IMR-90 (cell line): ENCODE data around the gene POLR1A. TPM values are rescaled to one million over a fixed set of nuclear protein-coding genes. Genes with fewer than 3 reads are reported as not detected.

Experiments
- ATAC-seq: fragments of 200-7000 bp; cut with Tn5 transposase; 2 replicates; pipeline ENCODE4 v1.9.1; 2020; ENCODE audit warnings: low read depth, mild to moderate bottlenecking, moderate library complexity
- BruUV-seq: library from RNA; stranded (reverse); fragments of 400-500 nt; replicated peaks from 2 replicates; lab custom pipeline; 2021; lab: Mats Ljungman, UMichigan
- CTCF ChIA-PET: fragments of 300-600 bp; formaldehyde crosslinking; extraction: SDS; loops from one replicate; lab custom pipeline; 2021; ENCODE audit warnings: antibody characterized with exemption; lab: Yijun Ruan, JAX
- POLR2A ChIA-PET: fragments of 300-600 bp; sonication (Branson Sonifier 250); formaldehyde crosslinking; loops from one replicate; lab custom pipeline; 2022; ENCODE audit warnings: antibody characterized with exemption; ENCODE audit not compliant: unreplicated experiment; lab: Charles Lee
- DNase-seq: peaks from one replicate; pipeline ENCODE4 v3.0.0; 2013
- H2AFZ ChIP-seq: replicated peaks from 2 replicates; pipeline ENCODE3; 2013; ENCODE audit warnings: low read length, mild to moderate bottlenecking; ENCODE audit not compliant: poor library complexity
- H2AK5ac ChIP-seq: 2 replicates; pipeline ENCODE4 v1.6.1; 2013; ENCODE audit warnings: low read depth, low read length, inconsistent platforms
- H2AK9ac ChIP-seq: replicated peaks from 2 replicates; pipeline ENCODE3; 2013; ENCODE audit warnings: mild to moderate bottlenecking, low read depth, low read length, moderate library complexity; ENCODE audit not compliant: poor library complexity
- H2BK120ac ChIP-seq: 2 replicates; pipeline ENCODE4 v1.6.1; 2013; ENCODE audit warnings: low read depth, low read length, inconsistent platforms
- H2BK15ac ChIP-seq: 3 replicates; pipeline ENCODE4 v1.6.1; 2013; ENCODE audit warnings: low read depth, low read length, inconsistent platforms
- H2BK20ac ChIP-seq: 2 replicates; pipeline ENCODE4 v1.6.1; 2013; ENCODE audit warnings: low read depth, mild to moderate bottlenecking, inconsistent platforms, low read length, moderate library complexity
- H2BK5ac ChIP-seq: 2 replicates; pipeline ENCODE4 v1.6.1; 2013; ENCODE audit warnings: mild to moderate bottlenecking, low read depth, low read length, inconsistent platforms; ENCODE audit not compliant: poor library complexity, severe bottlenecking
- H3K14ac ChIP-seq: replicated peaks from 2 replicates; pipeline ENCODE4 v1.6.1; 2013; ENCODE audit warnings: low read depth, low read length, inconsistent platforms
- H3K18ac ChIP-seq: 2 replicates; pipeline ENCODE4 v1.6.1; 2013; ENCODE audit warnings: low read depth, low read length, control low read depth
- H3K23ac ChIP-seq: 2 replicates; pipeline ENCODE4 v1.6.1; 2013; ENCODE audit warnings: low read depth, low read length, inconsistent platforms
- H3K27ac ChIP-seq: 2 replicates; pipeline ENCODE4 v1.5.1; 2013; ENCODE audit warnings: mild to moderate bottlenecking, control low read depth, low read length; ENCODE audit not compliant: insufficient read depth
- H3K27me3 ChIP-seq: 2 replicates; pipeline ENCODE4 v1.6.1; 2013; ENCODE audit warnings: low read length; ENCODE audit not compliant: control insufficient read depth, insufficient read depth
- H3K36me3 ChIP-seq: 2 replicates; pipeline ENCODE4 v1.6.1; 2013; ENCODE audit warnings: low read length, mixed read lengths; ENCODE audit not compliant: control insufficient read depth, insufficient read depth
- H3K4ac ChIP-seq: 2 replicates; pipeline ENCODE4 v1.6.1; 2013; ENCODE audit warnings: low read depth, low read length, inconsistent platforms
- H3K4me1 ChIP-seq: 2 replicates; pipeline ENCODE4 v1.6.1; 2013; ENCODE audit warnings: low read length, mixed read lengths; ENCODE audit not compliant: control insufficient read depth, insufficient read depth
- H3K4me2 ChIP-seq: 2 replicates; pipeline ENCODE4 v1.6.1; 2013; ENCODE audit warnings: low read depth, mild to moderate bottlenecking, control low read depth, low read length, moderate library complexity
- H3K4me3 ChIP-seq: 2 replicates; pipeline ENCODE4 v1.5.1; 2013; ENCODE audit warnings: low read depth, mild to moderate bottlenecking, control low read depth, low read length, moderate library complexity; ENCODE audit not compliant: insufficient read depth
- H3K56ac ChIP-seq: 2 replicates; pipeline ENCODE4 v1.6.1; 2013; ENCODE audit warnings: low read length, inconsistent platforms; ENCODE audit not compliant: insufficient read depth; ENCODE audit errors: extremely low read depth
- H3K79me1 ChIP-seq, 2 experiments: 2 replicates each; pipeline ENCODE4 v1.6.1; 2013; ENCODE audit warnings: low read length in 2 of 2, inconsistent platforms in 1 of 2, low read depth in 1 of 2
- H3K9ac ChIP-seq: 2 replicates; pipeline ENCODE4 v1.6.1; 2013; ENCODE audit warnings: low read depth, low read length, control low read depth
- H3K9me1 ChIP-seq: 2 replicates; pipeline ENCODE4 v1.6.1; 2013; ENCODE audit warnings: low read length, inconsistent platforms; ENCODE audit not compliant: insufficient read depth
- H3K9me3 ChIP-seq: 2 replicates; pipeline ENCODE4 v1.6.1; 2013; ENCODE audit warnings: low read length; ENCODE audit not compliant: control insufficient read depth, insufficient read depth
- H4K20me1 ChIP-seq: 2 replicates; pipeline ENCODE4 v1.6.1; 2013; ENCODE audit warnings: low read length, inconsistent platforms; ENCODE audit not compliant: insufficient read depth
- H4K5ac ChIP-seq: 2 replicates; pipeline ENCODE4 v1.6.1; 2013; ENCODE audit warnings: mild to moderate bottlenecking, low read depth, low read length, control low read depth
- H4K8ac ChIP-seq, 2 experiments: 2 replicates each; pipeline ENCODE4 v1.6.1; 2013; ENCODE audit warnings: low read depth in 2 of 2, low read length in 2 of 2, control low read depth in 1 of 2, inconsistent platforms in 1 of 2
- H4K91ac ChIP-seq: 2 replicates; pipeline ENCODE4 v1.6.1; 2013; ENCODE audit warnings: low read depth, low read length, inconsistent platforms; ENCODE audit not compliant: insufficient read depth
- MAFK ChIP-seq: IDR thresholded peaks from 2 replicates; pipeline ENCODE4 v1.6.1; 2012; ENCODE audit warnings: low read depth, low read length, improper control_type of control experiment
- WGBS, 2 experiments: methylation state at CpG; one replicate each; pipeline versions ENCODE4 v1.1.5 to v1.1.7; 2013; ENCODE audit warnings: missing lambda C conversion rate in 2 of 2; ENCODE audit not compliant: insufficient read length in 1 of 2; ENCODE audit errors: extremely low coverage in 2 of 2; 5-methylcytosine and 5-hydroxymethylcytosine counted together
- dilution Hi-C: fragments of 300-500 bp; cut with HindIII; formaldehyde crosslinking; loops from one replicate; pipeline ENCODE4 v1.14.3; 2018; ENCODE audit warnings: low sequenced_read_pairs; ENCODE audit not compliant: unreplicated experiment
- in situ Hi-C: fragments of 300-500 bp; cut with MboI; formaldehyde crosslinking; loops from 3 replicates; pipeline ENCODE4 v1.14.3; 2019; ENCODE audit warnings: low sequenced_read_pairs, inconsistent platforms, mixed read lengths
- intact Hi-C: fragments of 100-400 bp; cut with micrococcal nuclease; formaldehyde crosslinking; loops from 2 replicates; pipeline ENCODE4 v1.10.0; 2022
- polyA plus RNA-seq, 3 experiments: library from polyadenylated mRNA; depleted of rRNA; stranded (reverse); fragments of >200 nt; gene quantifications; 2 replicates each; pipeline ENCODE4 v1.2.3, GENCODE V29; 2012; ENCODE audit warnings: low replicate concordance in 1 of 3
- total RNA-seq: library from RNA; depleted of rRNA; stranded (reverse); fragments of >200 nt; gene quantifications from 2 replicates; pipeline ENCODE4 v1.2.3, GENCODE V29; 2012

POLR1A gene
- total and polyA plus RNA-seq, 2 of the 4 experiments (the other 2 are of a cell fraction): 7.6 to 27.4 TPM

- no peak overlapping the region for H3K14ac ChIP-seq
- no peak overlapping the region for H4K91ac ChIP-seq
- no peak overlapping the region for H2BK15ac ChIP-seq
- no peaks in the 10 kb centered on the region for H3K27me3 ChIP-seq
- no peak for DNase-seq
- H3K36me3 ChIP-seq: no peaks in the 10 kb centered on the region
- H3K4ac ChIP-seq: no peak overlapping the region
- no peak overlapping the region for H3K23ac ChIP-seq
- no peaks in the 10 kb centered on the region for H4K20me1 ChIP-seq
- H3K79me1 ChIP-seq: no peaks in the 10 kb centered on the region
- H4K5ac ChIP-seq: no peak overlapping the region
- H2BK20ac ChIP-seq: no peak overlapping the region
- no peaks in the 10 kb centered on the region for H3K4me1 ChIP-seq
- ChIA-PET POLR2A (no interaction called here), CTCF (no interaction called here)
- no peak overlapping the region for H4K8ac ChIP-seq
- dilution Hi-C loops (no loop called here), intact Hi-C loops (no loop called here), in situ Hi-C loops (no loop called here)
- H3K9me3 ChIP-seq: peaks cover 11% of the 10 kb centered on the region; the same call in 1 of the 2 replicates
- ATAC-seq: no peak
- H3K4me2 ChIP-seq: no peak overlapping the region
- no TSS peak for BruUV-seq
- no peak overlapping the region for H3K27ac ChIP-seq
- H2AK5ac ChIP-seq: no peak overlapping the region
- H3K4me3 ChIP-seq: no peak overlapping the region
- H3K56ac ChIP-seq: no peak overlapping the region
- H3K9me1 ChIP-seq: no peaks in the 10 kb centered on the region
- H2BK120ac ChIP-seq: no peak overlapping the region
- H2AK9ac ChIP-seq: no peak overlapping the region
- no peak overlapping the region for H3K18ac ChIP-seq
- no CpG with 5 or more reads among the region's 2 CpGs for WGBS, 2 experiments
- no peak for TF ChIP-seq MAFK
- no peak overlapping the region for H3K9ac ChIP-seq
- no peak overlapping the region for H2BK5ac ChIP-seq
- H2AFZ ChIP-seq: no peak overlapping the region
Observed at GRCh38 chr2:86014493-86014892, 91.2 kb downstream of the POLR1A start.
